CD4-positive, alpha-beta T cell treated with Interleukin-6 at 100 ng/mL for 8 hours (primary cell): ENCODE measurements around the gene RAVER1.

Experiments used
- DNase-seq: peaks from one replicate; pipeline ENCODE4 v3.0.0-alpha.2; 2020; ENCODE audit warnings: mixed read lengths, low spot score

Gene RAVER1

GRCh38 chr19:10318807-10319682, 14.3 kb downstream of the RAVER1 start:
- DNase-seq: no peak

- no peak for DNase-seq
Observed at GRCh38 chr19:10317857-10318462, 15.4 kb downstream of the RAVER1 start.

GRCh38 chr19:10317045-10317856, 16.1 kb downstream of the RAVER1 start:
- no peak for DNase-seq

GRCh38 chr19:10316229-10317044, 16.9 kb downstream of the RAVER1 start:
- DNase-seq: no peak

- DNase-seq: peak; percentile 88
Observed at GRCh38 chr19:10315335-10316214, 17.8 kb downstream of the RAVER1 start, which contains the start of gene FDX2. Gene FDX2, minus strand, starts transcription at chr19:10316015. Its CDS starts 19 bp downstream, at chr19:10315996.

GRCh38 chr19:10309423-10309822, 23.9 kb downstream of the RAVER1 start, which contains the start of gene ZGLP1:
Gene ZGLP1, minus strand, starts transcription at chr19:10309815.
- no peak for DNase-seq

- DNase-seq: no peak
Observed at GRCh38 chr19:10306327-10306726, 27.0 kb downstream of the RAVER1 start.

- DNase-seq: no peak
Observed at GRCh38 chr19:10305139-10305806, 28.1 kb downstream of the RAVER1 start.

- DNase-seq: no peak
Observed at GRCh38 chr19:10299545-10300458, 33.5 kb downstream of the RAVER1 start.

- DNase-seq: no peak
Observed at GRCh38 chr19:10295847-10296591, 37.3 kb downstream of the RAVER1 start.

GRCh38 chr19:10295305-10295846, 38.0 kb downstream of the RAVER1 start:
- DNase-seq: peak; percentile 70

GRCh38 chr19:10294368-10294697, 39.0 kb downstream of the RAVER1 start:
- no peak for DNase-seq

GRCh38 chr19:10293637-10294367, 39.5 kb downstream of the RAVER1 start:
- DNase-seq: no peak

- no peak for DNase-seq
Observed at GRCh38 chr19:10292789-10293636, 40.3 kb downstream of the RAVER1 start.

- peak; percentile 43 for DNase-seq
Observed at GRCh38 chr19:10292206-10292788, 41.0 kb downstream of the RAVER1 start.
